K562 (cell line): ENCODE results near the gene KRT80.

Experiments used
- NR2C2 ChIP-seq, 2 experiments: fragments of 200-800 bp in 1 of 2; sonication (Bioruptor generic) in 1 of 2; sonication (generic) in 1 of 2; formaldehyde crosslinking in 1 of 2; IDR thresholded peaks; 2 replicates each; pipeline versions ENCODE4 v1.6.1 to v1.8.0; 2016 to 2022; ENCODE audit warnings: mild to moderate bottlenecking in 1 of 2, missing compliant biosample characterization in 1 of 2, missing genetic modification characterization in 1 of 2, missing genetic modification reagents in 1 of 2
- TAF1 ChIP-seq: IDR thresholded peaks from 2 replicates; pipeline ENCODE4 v1.6.1; 2011; ENCODE audit warnings: mild to moderate bottlenecking, low read length, moderate library complexity; ENCODE audit not compliant: insufficient read depth, control insufficient read depth, severe bottlenecking; ENCODE audit errors: extremely low read depth
- YY1 ChIP-seq, 3 experiments: IDR thresholded peaks; 2 replicates each; pipeline ENCODE4 v1.6.1; 2011; ENCODE audit warnings: low read length in 2 of 3, mild to moderate bottlenecking in 2 of 3, moderate library complexity in 2 of 3, borderline replicate concordance in 1 of 3, control low read depth in 1 of 3, low read depth in 1 of 3; ENCODE audit not compliant: insufficient read depth in 3 of 3, insufficient replicate concordance in 2 of 3, control insufficient read depth in 1 of 3, insufficient read length in 1 of 3; ENCODE audit errors: extremely low read depth in 1 of 3
- TF ChIP-seq, protein P1 (sequence below): fragments of 450-650 bp; formaldehyde crosslinking; IDR thresholded peaks from 2 replicates; pipeline ENCODE4 v1.4.0; 2020; ENCODE audit warnings: mild to moderate bottlenecking, mixed read lengths

DNA sequence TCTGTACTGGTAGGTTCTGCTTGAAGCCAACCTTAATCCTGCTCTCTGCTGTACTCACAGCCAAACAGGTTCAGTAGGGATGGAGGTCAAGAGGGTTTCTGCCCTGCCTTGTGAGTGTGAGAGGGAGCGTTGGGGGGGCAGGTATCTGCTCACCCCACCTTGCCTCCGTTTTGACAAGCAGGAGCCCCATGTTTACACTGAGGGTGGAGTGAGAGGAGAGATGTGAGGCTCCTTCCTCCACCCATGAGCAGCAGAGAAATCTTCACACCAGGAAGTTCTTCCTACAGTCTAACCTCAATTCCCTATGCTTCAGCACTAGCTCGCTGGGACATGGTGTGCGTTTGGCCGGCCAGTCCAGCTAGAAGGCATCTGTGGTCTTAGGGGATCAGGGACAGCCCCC lies 4.2 kb downstream of the KRT80 start:
- TF ChIP-seq NR2C2 (CRISPR knock-in tag; IDR thresholded peaks at IDR 0.05): no peak
- TF ChIP-seq NR2C2 (tag; IDR thresholded peaks at IDR 0.05): no peak
- TF ChIP-seq, protein P1, sequence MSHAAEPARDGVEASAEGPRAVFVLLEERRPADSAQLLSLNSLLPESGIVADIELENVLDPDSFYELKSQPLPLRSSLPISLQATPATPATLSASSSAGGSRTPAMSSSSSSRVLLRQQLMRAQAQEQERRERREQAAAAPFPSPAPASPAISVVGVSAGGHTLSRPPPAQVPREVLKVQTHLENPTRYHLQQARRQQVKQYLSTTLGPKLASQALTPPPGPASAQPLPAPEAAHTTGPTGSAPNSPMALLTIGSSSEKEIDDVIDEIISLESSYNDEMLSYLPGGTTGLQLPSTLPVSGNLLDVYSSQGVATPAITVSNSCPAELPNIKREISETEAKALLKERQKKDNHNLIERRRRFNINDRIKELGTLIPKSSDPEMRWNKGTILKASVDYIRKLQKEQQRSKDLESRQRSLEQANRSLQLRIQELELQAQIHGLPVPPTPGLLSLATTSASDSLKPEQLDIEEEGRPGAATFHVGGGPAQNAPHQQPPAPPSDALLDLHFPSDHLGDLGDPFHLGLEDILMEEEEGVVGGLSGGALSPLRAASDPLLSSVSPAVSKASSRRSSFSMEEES (CRISPR knock-in tag): no peak
- no peak for TF ChIP-seq TAF1
- no peak for TF ChIP-seq YY1 (IDR thresholded peaks at IDR 0.05; ENCODE audit: borderline replicate concordance in 1 of 3, control insufficient read depth in 1 of 3, extremely low read depth in 1 of 3, insufficient read depth in 3 of 3, insufficient read length in 1 of 3, insufficient replicate concordance in 2 of 3, low read depth in 1 of 3, low read length in 2 of 3)
